Coronary artery (tissue), 2 donors: ENCODE data around the gene LMO1.
A peak's percentile ranks its signal among the peaks of the same experiment; 100 is the strongest.

ENCODE experiments used
- DNase-seq: peaks from one replicate; pipeline ENCODE4 v3.0.0-alpha.2; 2017; ENCODE audit warnings: low spot score
- H3K27ac ChIP-seq, 2 donors: fragments of 200-600 bp; sonication (generic); one replicate each; pipeline ENCODE4 v1.5.1; 2016 to 2019
- H3K4me3 ChIP-seq: fragments of 200-600 bp; sonication (generic); 2 replicates; pipeline ENCODE4 v1.5.1; 2016; ENCODE audit warnings: mild to moderate bottlenecking, moderate library complexity
- TF ChIP-seq, protein P1 (sequence below): fragments of 200-600 bp; sonication (generic); IDR thresholded peaks from one replicate; pipeline ENCODE4 v1.5.1; 2019; ENCODE audit warnings: antibody characterized with exemption

Gene LMO1

DNA sequence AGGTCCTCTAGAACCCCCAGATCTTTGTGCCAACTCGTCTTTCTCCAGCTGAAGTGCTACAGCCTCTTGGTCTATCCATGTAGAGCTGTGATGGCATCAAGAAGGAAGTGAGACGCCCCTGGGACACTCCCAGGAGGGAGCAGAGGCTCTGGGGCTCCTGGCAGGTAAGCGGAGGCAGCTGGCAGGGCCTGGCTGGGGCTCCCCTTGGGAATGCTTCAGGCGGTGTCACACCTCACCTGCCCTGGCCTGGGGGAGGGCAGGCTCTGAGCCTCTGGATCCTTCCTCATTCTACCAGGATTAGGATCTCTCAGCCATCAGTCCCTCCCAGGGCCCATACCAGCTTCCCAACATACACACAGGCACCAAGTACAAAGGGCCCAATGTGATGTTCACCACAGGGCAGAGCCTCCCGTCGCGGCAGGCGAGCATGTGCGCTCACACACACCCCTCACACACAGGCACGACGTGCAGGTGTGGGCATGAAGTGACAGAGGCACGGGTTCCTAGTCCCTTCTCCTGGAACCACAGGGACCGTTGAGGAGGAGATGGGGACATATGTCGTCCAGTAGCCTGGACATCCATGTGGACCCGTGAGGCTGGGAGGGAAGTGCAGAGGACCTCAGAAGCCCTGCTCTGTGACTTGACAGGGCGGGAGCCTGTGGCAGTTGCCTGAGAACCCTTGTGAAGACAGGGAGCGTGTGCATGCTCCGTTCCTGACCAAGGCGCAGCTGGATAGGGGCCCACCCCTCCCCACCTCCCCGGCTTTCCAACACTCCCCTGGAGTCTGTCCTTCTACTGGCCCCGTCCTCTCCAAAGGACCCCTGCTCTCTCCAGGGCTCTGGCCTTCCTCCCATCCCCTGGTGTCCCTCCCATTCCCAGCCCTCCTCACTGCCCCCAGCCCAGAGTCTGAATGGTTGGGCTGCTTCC is 32.5 kb downstream of the LMO1 start:
- no peak overlapping the region for H3K4me3 ChIP-seq
- TF ChIP-seq, protein P1, sequence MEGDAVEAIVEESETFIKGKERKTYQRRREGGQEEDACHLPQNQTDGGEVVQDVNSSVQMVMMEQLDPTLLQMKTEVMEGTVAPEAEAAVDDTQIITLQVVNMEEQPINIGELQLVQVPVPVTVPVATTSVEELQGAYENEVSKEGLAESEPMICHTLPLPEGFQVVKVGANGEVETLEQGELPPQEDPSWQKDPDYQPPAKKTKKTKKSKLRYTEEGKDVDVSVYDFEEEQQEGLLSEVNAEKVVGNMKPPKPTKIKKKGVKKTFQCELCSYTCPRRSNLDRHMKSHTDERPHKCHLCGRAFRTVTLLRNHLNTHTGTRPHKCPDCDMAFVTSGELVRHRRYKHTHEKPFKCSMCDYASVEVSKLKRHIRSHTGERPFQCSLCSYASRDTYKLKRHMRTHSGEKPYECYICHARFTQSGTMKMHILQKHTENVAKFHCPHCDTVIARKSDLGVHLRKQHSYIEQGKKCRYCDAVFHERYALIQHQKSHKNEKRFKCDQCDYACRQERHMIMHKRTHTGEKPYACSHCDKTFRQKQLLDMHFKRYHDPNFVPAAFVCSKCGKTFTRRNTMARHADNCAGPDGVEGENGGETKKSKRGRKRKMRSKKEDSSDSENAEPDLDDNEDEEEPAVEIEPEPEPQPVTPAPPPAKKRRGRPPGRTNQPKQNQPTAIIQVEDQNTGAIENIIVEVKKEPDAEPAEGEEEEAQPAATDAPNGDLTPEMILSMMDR = no peak
- no peak for DNase-seq
- no peak overlapping the region for H3K27ac ChIP-seq

DNA sequence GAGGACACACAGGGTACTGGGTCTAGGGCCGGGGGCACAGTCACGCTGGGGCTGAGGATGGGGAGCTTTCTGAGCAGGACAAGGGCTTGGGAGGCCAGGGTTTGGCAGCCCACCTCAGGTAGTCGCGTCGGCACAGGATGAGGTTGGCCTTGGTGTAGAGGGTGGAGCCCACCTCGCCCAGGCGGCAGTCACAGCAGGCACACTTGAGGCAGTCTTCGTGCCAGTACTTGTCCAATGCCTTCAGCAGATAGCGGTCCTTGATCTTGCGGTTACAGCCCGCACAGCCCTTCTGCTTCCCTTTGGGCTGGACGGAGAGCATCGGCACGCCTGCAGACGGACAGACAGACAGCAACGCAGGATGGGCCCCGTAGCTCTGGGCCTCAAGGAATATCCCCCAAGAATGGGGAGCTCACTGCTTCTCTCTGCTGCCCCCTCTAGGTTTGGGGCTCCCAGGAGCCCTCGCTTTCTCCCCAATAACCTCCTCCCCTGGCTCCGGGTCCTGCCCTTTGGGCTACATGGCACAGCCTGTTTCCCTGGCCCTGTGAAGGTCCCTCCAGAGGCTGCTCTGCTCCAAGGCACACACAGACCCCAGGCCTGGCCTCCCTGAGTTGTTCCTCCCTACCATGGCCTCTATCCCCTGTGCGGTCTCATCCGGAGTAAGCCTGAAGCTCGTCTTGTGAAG is 33.4 kb downstream of the LMO1 start:
- no peak overlapping the region for H3K27ac ChIP-seq
- TF ChIP-seq, protein P1 = no peak
- DNase-seq = no peak
- no peak overlapping the region for H3K4me3 ChIP-seq

DNA sequence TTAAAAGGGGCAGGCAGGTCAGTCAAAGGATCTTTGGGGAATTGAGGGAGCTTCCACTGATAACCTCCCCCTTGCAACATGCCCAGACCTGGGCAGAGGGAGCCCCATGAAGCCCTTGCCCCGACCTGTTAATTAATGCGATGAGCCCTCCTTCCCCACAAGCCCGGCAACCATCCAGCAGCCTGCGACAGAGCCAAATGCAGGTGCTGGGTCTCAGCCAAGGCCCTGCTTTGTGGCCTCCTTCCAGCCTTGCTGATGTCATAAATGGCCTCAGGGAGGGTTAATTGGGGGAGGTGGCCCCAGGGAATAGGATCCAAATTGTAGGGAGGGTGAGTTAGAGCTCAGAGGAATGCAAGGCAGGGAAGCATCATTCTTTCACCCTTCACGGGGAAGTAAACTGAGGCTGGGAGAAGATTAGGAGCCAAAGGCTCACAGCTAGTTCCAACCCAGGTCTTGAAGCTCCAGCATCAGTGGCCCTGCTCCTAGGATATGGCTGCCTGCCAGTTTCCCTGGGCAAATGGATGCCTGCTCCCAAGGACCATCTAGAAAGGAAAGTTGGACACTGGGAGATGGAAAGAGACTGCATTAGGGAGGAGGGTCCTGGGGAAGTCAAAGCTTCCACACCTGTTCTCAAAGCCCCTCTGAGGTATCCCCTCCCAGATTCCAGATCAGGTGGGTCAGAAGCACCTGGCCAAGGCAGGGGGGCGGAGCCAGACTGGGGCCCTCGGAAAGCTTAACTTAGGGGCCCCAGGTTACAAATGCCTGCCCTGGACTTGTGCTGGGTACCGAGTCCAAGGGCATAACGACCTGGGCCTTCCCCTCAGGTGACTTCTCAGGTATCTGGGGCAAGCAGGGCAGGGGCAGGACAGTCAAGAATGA is 34.1 kb downstream of the LMO1 start:
- H3K4me3 ChIP-seq = no peak overlapping the region
- TF ChIP-seq, protein P1 = no peak
- no peak overlapping the region for H3K27ac ChIP-seq
- DNase-seq = no peak

DNA sequence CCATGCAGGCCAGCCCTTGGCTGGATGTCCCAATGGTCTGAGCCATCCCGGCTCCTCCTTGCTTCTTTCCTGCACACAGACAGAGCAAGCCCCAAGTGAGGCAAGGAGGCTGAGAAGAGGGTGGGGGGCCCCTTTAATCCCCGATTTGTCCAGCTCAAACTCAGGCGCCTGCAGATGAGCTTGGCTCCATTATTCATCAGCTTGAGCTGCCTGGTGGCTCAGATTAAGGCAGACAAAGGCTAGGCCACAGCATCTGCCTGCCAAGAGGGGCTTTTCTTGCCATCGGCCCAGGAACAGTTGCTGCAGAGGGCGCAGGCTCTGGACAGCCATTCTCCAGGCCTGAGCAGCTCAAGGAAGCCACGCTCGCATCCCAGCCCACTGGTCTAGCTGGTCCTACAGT is 35.4 kb downstream of the LMO1 start:
- TF ChIP-seq, protein P1 = no peak
- DNase-seq = no peak
- Histone ChIP-seq H3K27ac (no peak overlapping the region), H3K4me3 (no peak overlapping the region)

DNA sequence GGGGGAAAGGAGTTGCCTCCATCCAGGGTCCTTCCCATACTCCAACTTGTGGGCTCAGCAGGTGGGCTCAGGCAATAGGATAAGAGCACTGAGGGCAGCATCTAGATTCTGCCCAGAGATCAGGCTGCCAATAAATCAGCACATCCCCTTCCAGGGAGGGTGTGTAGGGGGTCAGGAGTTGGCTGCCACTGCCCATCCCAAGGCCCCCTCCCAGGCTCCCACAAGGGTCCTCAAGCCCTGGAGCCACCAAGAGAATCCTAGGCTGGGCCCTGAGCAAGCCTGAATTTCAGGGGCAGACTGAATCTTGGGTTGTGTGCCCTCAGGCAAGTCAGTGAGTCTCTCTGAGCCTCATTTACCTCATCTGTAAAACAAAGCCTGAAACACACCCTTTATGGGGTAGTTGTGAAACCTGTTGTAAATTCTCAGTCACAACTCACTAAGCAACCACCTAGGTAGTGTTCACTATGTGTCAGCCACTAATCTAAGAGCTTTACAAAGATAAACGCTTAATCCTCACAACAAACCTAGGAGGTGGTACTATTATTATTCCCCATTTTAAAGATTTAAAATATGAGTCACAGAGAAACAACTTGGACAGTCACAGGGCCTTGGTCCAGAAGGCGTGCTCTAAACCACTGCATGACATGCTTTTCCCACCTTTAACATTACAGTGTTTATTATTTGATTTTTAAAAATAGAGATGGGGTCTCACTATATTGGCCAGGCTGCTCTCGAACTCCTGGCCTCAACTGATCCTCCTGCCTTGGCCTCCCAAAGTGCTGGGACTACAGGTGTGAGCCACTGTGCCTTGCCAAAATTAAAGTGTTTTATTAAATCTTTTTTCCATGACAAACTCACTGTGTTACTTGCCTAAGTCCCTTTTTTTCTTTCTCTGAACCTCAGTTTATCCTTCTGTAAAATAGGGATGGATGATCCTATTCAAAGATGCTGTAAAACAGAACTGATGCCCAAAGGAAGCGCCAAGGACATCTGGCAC is 36.2 kb downstream of the LMO1 start:
- no peak for DNase-seq
- TF ChIP-seq, protein P1 = no peak
- no peak overlapping the region for H3K27ac ChIP-seq

DNA sequence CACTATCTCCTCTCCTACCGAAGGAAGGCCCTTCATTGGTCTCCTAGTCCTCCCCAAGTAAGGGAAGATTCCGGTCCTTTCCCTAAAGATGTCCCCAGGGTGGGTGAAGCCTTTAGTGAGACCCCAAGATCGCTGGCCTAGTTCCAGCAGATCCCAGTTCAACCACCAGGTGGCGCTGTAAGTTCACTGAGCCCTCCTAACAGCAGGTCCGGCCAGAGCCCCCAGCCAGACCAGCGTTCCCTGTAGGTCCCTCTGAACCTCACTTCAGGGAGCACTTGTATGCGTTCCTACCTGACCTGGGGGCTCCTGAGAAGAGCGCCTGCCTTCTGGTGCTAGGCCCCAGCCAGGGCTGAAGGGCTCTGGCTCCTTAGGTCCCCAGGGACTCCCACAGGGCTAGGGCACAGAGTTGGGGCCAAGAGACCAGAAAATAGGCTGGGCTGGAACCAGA is 38.1 kb downstream of the LMO1 start:
- Histone ChIP-seq H3K27ac (no peak overlapping the region), H3K4me3 (no peak overlapping the region)
- no peak for DNase-seq
- TF ChIP-seq, protein P1 = peak; percentile 94

More for the DNA sequence above, 36.2 kb downstream of the LMO1 start:
- H3K4me3 ChIP-seq = no peak overlapping the region
